ENCODE results near the gene BCAP29. TPM values are rescaled to one million over a fixed set of nuclear protein-coding genes. Genes with fewer than 3 reads are reported as not detected.

The BCAP29 gene
- total RNA-seq, 1 experiment from 2014 or later = 35.3 TPM

DNA sequence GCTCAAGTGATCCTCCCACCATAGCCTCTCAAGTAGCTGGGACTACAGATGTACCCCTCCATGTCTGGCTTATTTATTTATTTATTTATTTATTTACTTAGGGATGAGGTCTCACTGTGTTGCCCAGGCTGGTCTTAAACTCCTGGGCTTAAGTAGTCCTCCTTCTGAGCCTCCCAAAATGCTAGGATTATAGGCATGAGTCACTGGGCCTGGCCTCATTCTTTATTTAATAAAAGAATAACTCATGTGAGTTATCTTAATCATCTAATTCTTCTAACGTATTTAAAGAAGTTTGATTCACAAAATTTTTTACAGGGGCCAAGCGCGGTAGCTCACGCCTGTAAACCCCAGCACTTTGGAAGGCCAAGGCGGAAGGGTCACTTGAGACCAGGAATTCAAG is 72.6 kb downstream of the BCAP29 start:
- Mint-ChIP-seq H3K9me3 (ENCODE audit: unreplicated experiment) (no peaks in the 10 kb centered on the region), H3K27me3 (ENCODE audit: insufficient read depth, unreplicated experiment) (peaks cover 15% of the 10 kb centered on the region), H3K4me3 (ENCODE audit: unreplicated experiment) (no peak overlapping the region), H3K36me3 (ENCODE audit: insufficient read depth, unreplicated experiment) (no peaks in the 10 kb centered on the region), H3K4me1 (ENCODE audit: low read depth, unreplicated experiment) (no peaks in the 10 kb centered on the region), H3K27ac (ENCODE audit: unreplicated experiment) (no peak overlapping the region)
- no peak for DNase-seq
- no TSS peak for BruUV-seq (replicated peaks)
- intact Hi-C loops (cut with micrococcal nuclease; ENCODE audit: unreplicated experiment) = no loop called here
- no peaks in the 10 kb centered on the region for H3K9me3 ChIP-seq
- POLR2A ChIA-PET = no interaction called here
- H3K36me3 ChIP-seq (ENCODE audit: control insufficient read depth, insufficient read depth, low read length) = no peaks in the 10 kb centered on the region
- H3K4me1 ChIP-seq = no peaks in the 10 kb centered on the region
- no peaks in the 10 kb centered on the region for H3K27me3 ChIP-seq (replicated peaks; ENCODE audit: control insufficient read depth, insufficient read depth, low read length)
- CTCF ChIA-PET = no interaction called here
- TF ChIP-seq, protein P1, sequence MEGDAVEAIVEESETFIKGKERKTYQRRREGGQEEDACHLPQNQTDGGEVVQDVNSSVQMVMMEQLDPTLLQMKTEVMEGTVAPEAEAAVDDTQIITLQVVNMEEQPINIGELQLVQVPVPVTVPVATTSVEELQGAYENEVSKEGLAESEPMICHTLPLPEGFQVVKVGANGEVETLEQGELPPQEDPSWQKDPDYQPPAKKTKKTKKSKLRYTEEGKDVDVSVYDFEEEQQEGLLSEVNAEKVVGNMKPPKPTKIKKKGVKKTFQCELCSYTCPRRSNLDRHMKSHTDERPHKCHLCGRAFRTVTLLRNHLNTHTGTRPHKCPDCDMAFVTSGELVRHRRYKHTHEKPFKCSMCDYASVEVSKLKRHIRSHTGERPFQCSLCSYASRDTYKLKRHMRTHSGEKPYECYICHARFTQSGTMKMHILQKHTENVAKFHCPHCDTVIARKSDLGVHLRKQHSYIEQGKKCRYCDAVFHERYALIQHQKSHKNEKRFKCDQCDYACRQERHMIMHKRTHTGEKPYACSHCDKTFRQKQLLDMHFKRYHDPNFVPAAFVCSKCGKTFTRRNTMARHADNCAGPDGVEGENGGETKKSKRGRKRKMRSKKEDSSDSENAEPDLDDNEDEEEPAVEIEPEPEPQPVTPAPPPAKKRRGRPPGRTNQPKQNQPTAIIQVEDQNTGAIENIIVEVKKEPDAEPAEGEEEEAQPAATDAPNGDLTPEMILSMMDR (IDR thresholded peaks at IDR 0.05; ENCODE audit: insufficient read depth in 1 of 2, low read depth in 1 of 2, low read length in 1 of 2, severe bottlenecking in 1 of 2, unreplicated experiment in 1 of 2) = no peak
- H3K4me3 ChIP-seq (ENCODE audit: low read depth, low read length) = no peak overlapping the region

GRCh38 chr7:107658467-107658866 is 78.4 kb downstream of the BCAP29 start:
- Histone ChIP-seq H3K36me3 (ENCODE audit: control insufficient read depth, insufficient read depth, low read length) (no peaks in the 10 kb centered on the region), H3K27me3 (replicated peaks; ENCODE audit: control insufficient read depth, insufficient read depth, low read length) (peaks cover 6% of the 10 kb centered on the region; the same call in 1 of the 2 replicates), H3K9me3 (no peaks in the 10 kb centered on the region), H3K4me3 (ENCODE audit: low read depth, low read length) (no peak overlapping the region), H3K4me1 (no peaks in the 10 kb centered on the region)
- peaks cover 31% of the 10 kb centered on the region for H3K27me3 Mint-ChIP-seq (ENCODE audit: insufficient read depth, unreplicated experiment)
- H3K4me3 Mint-ChIP-seq (ENCODE audit: unreplicated experiment) = no peak overlapping the region
- BruUV-seq (replicated peaks) = no TSS peak
- peaks cover 5% of the 10 kb centered on the region for H3K4me1 Mint-ChIP-seq (ENCODE audit: low read depth, unreplicated experiment)
- ChIA-PET POLR2A (no interaction called here), CTCF (no interaction called here)
- no peak for DNase-seq
- intact Hi-C loops (cut with micrococcal nuclease; ENCODE audit: unreplicated experiment) = no loop called here
- H3K36me3 Mint-ChIP-seq (ENCODE audit: insufficient read depth, unreplicated experiment) = no peaks in the 10 kb centered on the region
- no peak overlapping the region for H3K27ac Mint-ChIP-seq (ENCODE audit: unreplicated experiment)
- TF ChIP-seq, protein P1 (IDR thresholded peaks at IDR 0.05; ENCODE audit: insufficient read depth in 1 of 2, low read depth in 1 of 2, low read length in 1 of 2, severe bottlenecking in 1 of 2, unreplicated experiment in 1 of 2) = no peak
- H3K9me3 Mint-ChIP-seq (ENCODE audit: unreplicated experiment) = no peaks in the 10 kb centered on the region

GRCh38 chr7:107659666-107660065 is 79.6 kb downstream of the BCAP29 start:
- H3K9me3 ChIP-seq = no peaks in the 10 kb centered on the region
- H3K27ac Mint-ChIP-seq (ENCODE audit: unreplicated experiment) = no peak overlapping the region
- ChIA-PET POLR2A (no interaction called here), CTCF (no interaction called here)
- H3K4me3 ChIP-seq (ENCODE audit: low read depth, low read length) = no peak overlapping the region
- intact Hi-C loops (cut with micrococcal nuclease; ENCODE audit: unreplicated experiment) = loop anchor here (2.0 kb wide), 1 partner anchor 79 kb away; the partner anchor contains the start of gene BCAP29
- peaks cover 5% of the 10 kb centered on the region for H3K4me1 Mint-ChIP-seq (ENCODE audit: low read depth, unreplicated experiment)
- H3K4me1 ChIP-seq = no peaks in the 10 kb centered on the region
- no TSS peak for BruUV-seq (replicated peaks)
- TF ChIP-seq, protein P1 (IDR thresholded peaks at IDR 0.05; ENCODE audit: insufficient read depth in 1 of 2, low read depth in 1 of 2, low read length in 1 of 2, severe bottlenecking in 1 of 2, unreplicated experiment in 1 of 2) = no peak
- no peak for DNase-seq
- no peaks in the 10 kb centered on the region for H3K36me3 Mint-ChIP-seq (ENCODE audit: insufficient read depth, unreplicated experiment)
- no peaks in the 10 kb centered on the region for H3K36me3 ChIP-seq (ENCODE audit: control insufficient read depth, insufficient read depth, low read length)
- no peak overlapping the region for H3K4me3 Mint-ChIP-seq (ENCODE audit: unreplicated experiment)
- H3K27me3 Mint-ChIP-seq (ENCODE audit: insufficient read depth, unreplicated experiment) = peaks cover 28% of the 10 kb centered on the region
- peaks cover 6% of the 10 kb centered on the region; the same call in 1 of the 2 replicates for H3K27me3 ChIP-seq (replicated peaks; ENCODE audit: control insufficient read depth, insufficient read depth, low read length)
- H3K9me3 Mint-ChIP-seq (ENCODE audit: unreplicated experiment) = no peaks in the 10 kb centered on the region
